ENCODE results near the gene C11orf98.
"Not testable (repeated sequence)": the region's sequence is repeated elsewhere in the genome, so short reads cannot be mapped to it uniquely, and the experiment has no call there.

Gene C11orf98

DNA sequence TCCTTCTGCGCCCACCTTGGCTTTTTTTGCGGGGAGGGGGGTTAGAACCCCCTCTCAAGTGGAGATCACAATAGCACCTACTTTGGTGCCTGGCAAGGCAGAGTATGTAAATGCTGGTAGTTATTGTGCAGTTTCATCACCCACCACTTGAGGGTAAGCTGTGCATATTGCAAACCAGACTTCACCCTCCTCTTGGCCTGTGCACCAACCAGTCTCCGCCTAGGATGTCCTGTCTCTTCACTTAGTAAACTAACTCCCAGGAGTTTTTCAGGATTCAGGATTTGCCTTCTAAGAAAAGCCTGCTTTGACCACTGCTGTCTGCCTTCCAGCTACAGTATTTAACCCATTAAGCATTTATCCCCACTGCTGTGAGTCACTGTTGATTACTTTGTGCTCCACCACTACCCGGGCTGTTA, 15.8 kb upstream of the C11orf98 start:
- DNase-seq = peak; percentile 33

DNA sequence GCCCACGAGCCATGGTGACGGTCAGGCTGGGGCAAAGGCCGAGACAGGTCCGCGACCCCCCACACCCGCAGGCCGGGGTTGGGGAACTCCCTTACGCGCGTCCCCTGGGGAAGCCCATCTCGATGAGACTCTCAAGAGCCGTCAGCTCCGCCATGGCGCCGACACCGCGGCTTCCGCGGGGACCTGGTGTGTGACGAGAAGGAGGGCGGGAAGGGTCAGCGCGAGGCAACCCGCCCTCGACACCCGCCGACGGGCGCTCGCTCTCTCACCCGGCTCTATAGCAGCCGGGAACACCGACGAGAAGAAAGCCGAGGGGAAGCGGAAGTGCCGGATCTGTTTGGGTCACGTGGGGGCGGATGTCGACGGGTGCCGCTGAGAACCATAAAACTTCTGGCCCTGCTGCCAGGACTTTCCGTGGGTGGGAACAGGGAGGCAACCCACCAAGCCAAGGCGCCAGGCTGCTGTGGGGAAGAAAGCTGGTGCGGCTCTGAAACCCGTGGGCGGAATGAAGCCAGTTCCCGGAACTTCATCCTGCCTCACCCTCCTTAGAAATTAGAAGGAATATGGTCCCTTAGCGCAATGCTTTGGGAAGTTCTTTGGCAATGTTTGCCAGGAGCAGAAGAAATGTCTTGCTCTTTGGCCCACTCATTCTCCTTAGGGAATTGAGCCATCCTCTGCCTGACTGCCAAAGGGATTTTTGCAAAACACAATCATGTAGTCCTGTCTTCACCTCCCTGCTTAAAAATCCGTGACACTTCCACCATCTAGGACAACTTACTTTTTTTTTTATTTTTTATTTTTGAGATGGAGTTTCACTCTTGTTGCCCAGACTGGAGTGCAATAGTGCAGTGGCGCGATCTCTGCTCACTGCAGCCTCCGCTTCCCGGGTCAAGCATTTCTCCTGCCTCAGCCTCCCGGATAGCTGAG, 14.0 kb upstream of the C11orf98 start, which contains the start of gene UBXN1:
Gene UBXN1 (minus strand): TSS at position 304 of the 927 bp plus-strand sequence. CDS start 150 bp downstream, at position 154.
- DNase-seq = peak; percentile 88

DNA sequence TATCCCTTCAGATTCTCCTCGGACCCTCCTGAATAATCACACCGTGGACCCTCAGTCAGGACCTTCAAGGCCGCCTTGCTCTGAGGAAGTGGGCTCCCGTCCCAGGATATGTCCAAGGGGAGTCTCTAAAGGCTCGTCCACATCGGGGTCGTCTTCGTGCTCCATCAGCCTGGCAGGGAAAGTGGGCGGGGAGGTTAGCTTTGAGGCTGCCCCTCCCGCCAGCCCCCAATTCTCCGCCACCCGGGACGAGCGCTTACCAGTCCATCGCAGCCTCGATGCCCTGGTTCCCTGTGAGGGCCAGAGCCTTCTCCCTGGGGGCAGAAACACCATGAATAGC, 13.4 kb upstream of the C11orf98 start:
- DNase-seq = no peak

DNA sequence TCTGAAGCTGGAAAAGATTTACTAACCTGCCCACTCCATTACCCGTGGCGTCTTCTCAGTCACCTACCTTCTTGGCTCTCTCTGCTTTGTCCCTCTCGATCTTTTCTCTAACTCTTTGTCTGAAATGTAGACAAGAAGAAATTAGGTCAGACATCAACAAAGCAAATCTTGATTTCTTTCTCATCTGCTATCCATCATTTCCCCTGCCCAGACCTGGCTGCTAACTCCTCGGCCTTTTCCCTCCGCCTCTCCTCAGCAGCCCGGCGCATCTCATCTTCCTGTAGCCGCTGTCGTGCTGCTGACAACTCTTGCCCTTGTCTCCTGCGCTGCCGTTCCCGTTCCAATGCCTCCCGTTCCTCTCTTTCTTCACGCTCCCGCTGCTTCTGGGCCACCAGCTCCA, 12.7 kb upstream of the C11orf98 start:
- DNase-seq = no peak

DNA sequence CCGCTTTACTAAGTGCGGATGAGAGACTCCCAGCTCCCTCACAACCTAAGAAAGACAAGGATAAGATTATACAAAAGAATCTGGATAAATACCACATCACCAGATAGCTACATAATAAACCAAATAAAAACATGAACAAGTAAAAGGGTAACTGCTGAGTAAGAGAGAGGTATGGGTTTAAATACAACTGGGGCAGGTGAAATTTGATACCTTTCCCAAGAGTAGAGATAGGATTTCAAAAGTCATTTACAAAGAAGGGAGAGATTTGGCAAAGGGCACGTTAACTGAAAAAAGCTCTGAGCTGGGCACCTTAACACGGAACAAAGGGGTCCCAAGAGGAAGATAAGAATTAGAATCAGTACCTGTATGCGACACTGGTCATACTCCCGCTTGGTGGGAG, 12.1 kb upstream of the C11orf98 start:
- DNase-seq = no peak

DNA sequence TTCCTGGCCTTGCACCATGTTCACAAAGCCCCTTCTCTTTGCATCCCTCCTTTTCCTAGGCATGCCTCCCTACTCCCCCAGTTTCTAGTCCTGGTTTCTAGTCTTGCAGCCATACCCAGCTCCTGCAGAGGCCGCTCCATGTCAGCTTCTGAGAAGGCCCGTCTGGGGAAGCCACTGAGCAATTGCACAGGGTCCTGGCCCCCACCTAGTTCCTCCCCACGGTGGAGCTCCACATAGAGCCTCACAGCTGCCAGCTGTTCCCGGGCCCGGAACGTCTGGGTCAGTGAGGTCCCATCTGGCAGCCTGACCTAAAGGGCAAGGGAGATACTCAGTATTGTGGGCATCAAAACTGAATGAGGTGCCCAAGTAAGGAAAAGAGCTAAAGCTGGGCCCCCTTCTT, 11.7 kb upstream of the C11orf98 start:
- no peak for DNase-seq

DNA sequence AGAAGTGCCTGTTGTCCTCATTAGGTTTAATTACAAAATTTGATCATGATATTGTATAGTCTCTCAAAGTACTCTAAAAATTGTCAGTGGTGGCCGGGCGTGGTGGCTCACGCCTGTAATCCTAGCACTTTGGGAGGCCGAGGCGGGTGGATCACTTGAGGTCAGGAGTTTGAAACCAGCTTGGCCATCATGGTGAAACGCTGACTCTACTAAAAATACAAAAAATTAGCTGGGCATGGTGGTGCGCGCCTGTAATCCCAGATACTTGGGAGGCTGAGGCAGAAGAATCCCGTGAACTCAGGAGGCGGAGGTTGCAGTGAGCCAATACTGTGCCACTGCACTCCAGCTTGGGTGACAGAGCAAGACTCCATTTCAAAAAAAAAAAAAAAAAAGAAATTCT, 10.4 kb upstream of the C11orf98 start:
- not testable (repeated sequence) for DNase-seq

DNA sequence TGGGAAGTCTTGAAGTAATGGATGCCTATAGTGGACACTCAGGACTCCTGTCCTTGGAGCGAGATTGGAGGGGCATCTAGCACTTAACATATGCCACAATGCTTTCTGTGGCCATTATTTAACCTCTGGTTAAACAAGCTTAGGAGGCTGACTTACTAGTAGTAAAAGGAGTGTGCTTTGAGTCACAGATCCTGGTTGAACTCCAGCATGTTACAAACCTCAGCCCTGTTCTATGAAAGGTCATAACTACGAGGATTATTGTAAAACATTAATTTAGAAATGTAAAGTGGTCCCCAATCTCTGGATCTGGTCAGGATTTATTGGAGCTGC, 8.2 kb upstream of the C11orf98 start:
- DNase-seq = no peak

DNA sequence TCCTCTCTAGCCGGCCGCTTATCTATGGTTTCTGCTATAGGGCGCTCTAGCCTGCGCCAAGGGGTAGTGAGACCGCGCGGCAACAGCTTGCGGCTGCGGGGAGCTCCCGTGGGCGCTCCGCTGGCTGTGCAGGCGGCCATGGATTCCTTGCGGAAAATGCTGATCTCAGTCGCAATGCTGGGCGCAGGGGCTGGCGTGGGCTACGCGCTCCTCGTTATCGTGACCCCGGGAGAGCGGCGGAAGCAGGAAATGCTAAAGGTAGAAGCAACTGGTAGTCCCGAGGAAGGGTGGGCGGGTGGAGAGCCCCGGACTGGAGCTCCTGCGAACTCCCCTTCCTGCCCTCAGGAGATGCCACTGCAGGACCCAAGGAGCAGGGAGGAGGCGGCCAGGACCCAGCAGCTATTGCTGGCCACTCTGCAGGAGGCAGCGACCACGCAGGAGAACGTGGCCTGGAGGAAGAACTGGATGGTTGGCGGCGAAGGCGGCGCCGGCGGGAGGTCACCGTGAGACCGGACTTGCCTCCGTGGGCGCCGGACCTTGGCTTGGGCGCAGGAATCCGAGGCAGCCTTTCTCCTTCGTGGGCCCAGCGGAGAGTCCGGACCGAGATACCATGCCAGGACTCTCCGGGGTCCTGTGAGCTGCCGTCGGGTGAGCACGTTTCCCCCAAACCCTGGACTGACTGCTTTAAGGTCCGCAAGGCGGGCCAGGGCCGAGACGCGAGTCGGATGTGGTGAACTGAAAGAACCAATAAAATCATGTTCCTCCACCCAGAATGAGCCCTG, 6.8 kb upstream of the C11orf98 start, which contains the start of the genes LBHD1 and UQCC3:
Gene LBHD1 (minus strand): TSS at position 660 of the 782 bp plus-strand sequence. CDS start 2,236 bp downstream, outside the sequence.
Gene UQCC3 (plus strand): TSS at position 66 of the 782 bp plus-strand sequence. CDS start 73 bp downstream, at position 139.
- DNase-seq = peak; percentile 86

DNA sequence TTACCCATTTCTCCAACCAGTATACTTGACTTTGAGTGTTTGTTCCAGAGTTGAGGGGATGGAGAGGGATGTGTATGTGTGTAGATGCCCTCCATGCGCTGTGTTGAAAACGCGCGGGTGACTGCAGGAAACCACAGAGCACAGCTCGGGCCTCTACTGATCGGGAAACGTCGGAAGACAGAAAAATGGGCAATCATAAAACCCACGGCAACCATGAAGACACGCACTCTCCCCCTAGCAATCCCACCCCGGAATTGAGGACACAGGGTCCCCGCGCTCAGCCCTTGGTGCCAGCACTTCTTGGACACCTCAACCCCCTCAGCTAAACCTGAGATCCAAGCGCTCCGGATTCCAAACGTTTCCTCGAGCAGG, 6.2 kb upstream of the C11orf98 start:
- no peak for DNase-seq

DNA sequence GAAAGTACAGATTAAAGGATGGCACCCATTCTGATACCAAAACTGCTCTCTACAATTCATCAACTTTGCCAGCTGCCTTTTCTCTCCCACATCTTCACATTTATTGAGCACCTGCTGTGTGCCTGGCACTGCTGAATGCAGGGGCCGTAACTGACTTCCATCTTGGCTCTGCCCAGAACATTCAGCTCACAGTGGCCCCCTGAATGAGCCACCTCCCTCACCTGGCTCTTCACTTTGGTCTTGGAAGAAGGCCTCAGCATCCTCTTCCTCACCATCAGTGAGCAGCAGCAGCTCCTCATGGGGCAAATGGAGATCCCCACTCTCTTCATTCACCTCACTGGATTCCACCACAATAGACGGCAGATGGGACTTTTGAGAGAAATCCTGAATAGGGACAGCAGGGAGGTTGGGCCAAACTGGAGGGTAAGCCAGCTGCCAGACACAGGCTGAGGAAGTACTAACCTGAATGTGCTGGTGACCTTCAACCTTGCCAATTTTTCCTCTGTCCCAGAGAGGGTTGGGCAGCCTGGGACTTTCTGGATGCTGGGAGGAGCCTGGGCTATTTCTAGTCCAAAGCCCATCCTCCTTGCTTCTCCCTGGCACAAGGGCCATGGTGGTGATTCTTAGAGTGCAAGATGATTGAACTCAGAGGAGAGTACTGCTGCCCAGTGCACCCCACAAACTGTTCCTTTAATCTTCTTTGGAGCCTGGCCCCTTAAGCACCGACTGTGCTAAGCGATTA, 4.6 kb upstream of the C11orf98 start:
- no peak for DNase-seq

DNA sequence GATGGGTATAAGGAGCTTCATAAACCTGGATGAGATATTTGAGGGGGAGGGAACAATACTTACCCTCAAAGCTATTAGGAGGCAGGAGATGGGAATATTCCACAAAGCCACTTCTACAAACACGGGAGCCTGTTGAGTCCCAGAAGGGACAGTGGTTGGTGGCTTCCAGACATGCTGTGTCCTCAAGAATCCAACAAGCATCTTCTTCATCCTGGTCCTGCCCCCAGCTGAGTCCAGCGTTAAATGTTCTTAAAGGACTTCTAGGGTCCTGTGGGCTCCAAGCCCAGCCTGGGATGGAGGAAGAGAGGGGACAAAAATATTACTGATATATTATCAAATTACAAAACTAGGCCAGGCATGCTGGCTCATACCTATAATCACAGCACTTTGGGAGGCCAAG, 2.5 kb upstream of the C11orf98 start:
- DNase-seq = no peak

DNA sequence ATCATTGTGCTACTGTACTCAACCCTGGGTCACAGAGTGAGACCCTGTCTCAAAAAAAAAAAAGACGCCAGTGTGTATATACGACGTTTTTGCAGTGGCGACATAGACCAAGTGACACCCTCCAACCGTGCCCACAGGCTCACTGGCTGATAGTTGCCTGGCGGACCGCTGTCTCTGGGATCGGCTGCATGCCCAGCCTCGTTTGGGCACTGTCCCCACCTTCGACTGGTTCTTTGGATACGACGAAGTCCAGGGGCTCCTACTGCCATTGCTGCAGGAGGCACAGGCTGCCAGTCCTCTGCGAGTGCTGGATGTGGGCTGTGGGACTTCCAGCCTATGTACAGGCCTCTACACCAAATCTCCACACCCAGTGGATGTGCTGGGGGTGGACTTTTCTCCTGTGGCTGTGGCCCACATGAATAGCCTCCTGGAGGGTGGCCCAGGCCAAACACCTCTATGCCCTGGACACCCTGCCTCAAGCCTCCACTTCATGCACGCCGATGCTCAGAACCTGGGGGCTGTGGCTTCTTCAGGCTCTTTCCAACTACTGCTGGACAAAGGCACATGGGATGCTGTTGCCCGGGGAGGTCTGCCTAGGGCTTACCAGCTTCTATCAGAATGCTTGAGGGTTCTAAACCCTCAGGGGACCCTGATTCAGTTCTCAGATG, 1.4 kb upstream of the C11orf98 start:
- DNase-seq = no peak

DNA sequence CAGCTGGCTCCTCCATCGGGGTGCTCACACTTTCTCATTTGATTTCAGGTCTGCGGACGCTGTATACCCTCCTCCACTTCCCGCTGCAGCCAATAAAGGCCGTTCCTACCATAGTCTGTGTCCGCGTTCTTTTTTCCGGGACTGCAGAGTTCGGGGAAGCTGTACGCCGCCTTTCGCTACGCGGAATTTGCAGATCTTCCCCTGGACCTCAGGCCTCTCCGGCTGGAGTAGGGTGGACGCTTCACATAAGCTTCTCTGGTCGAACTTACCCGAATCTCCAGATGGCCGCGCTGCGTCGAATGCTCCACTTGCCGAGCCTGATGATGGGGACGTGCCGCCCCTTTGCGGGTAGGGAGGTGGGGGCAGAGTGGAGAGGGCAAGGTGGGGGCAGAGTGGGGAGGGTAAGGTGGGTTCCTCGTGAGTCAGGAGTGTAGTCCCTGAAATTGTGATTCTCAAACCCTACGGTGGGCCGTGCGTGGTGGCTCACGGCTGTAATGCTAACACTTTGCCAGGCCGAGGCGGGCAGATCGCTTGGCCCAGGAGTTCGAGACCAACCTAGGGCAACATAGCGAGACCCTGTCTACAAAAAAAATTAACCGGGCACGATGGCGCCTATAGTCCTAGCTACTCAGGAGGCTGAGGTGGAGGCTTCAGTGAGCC, 719 bp upstream of the C11orf98 start:
- peak; percentile 71 for DNase-seq

DNA sequence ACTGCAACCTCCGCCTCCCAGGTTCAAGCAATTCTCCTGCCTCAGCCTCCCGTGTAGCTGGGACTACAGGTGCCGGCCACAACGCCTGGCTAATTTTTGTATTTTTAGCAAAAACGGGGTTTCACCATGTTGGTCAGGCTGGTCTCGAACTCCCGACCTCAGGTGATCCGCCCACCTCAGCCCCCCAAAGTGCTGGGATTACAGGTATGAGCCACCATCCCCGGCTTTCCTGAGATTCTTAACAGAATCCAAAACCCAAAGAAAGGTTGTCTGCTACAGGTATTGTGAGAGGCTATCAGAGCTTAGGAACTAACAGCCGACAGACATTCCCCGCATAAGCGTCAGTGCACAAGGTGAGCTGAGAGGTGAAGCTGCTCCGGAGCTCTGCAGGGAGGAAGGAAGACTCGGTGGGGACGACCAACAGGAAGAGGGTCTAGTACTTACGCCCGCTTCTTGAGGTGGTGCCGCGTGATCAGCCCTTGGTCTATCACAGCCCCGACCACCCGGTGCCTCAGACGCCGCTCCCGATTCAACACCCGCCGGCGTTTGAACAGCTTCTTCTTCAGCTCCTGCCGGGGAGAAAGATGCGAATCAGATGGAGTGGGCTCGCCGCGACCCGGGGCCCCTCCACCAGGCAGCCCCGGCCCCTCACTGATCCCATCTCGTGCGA, 470 bp downstream of the C11orf98 start:
- DNase-seq = peak; percentile 53

DNA sequence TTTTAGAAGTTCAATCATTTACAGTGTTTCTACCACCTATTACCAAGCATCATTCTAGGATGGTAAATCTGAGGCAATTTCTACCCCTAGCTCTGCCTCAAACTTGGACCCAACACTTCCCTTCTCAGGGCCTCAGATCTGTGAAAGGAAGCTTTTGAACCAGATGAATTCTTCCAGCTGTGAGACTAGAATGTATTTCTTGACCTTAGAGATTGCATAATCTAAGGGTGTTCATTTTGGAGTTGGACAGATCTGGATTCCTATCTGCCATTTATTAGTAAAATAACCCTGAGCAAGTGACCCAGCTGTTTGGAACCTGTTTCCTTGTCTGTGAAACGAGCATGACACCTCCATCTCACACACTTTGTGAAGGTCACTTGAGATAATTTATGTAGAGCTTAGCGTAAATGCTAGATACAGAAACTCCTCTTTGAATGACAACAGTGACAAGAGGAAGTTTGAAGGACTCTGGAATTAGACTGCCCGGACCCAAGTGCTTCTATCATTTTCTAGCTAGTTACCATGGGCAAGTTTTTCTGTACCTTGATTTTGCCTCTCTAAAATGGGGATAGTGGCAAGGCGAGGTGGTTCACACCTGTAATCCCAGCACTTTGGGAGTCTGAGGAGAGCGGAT, 8.1 kb downstream of the C11orf98 start:
- no peak for DNase-seq

DNA sequence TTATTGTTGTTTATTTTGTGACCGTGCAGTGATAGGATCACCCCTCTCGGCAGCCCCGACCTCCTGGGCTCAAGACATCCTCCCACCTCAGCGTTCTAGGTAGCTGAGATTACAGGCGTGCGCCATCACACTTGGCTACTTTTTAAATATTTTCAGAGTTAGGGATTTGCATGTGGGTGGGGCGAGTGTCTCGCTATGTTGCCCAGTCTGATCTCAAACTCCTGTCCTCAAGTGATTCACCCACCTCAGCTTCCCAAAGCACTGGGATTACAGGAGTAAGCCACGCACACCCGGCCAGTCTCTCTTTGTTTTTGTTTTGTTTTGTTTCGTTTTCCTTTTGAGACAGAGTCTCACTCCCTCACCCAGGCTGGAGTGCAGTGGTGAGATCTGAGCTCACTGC, 10.7 kb downstream of the C11orf98 start:
- no peak for DNase-seq

DNA sequence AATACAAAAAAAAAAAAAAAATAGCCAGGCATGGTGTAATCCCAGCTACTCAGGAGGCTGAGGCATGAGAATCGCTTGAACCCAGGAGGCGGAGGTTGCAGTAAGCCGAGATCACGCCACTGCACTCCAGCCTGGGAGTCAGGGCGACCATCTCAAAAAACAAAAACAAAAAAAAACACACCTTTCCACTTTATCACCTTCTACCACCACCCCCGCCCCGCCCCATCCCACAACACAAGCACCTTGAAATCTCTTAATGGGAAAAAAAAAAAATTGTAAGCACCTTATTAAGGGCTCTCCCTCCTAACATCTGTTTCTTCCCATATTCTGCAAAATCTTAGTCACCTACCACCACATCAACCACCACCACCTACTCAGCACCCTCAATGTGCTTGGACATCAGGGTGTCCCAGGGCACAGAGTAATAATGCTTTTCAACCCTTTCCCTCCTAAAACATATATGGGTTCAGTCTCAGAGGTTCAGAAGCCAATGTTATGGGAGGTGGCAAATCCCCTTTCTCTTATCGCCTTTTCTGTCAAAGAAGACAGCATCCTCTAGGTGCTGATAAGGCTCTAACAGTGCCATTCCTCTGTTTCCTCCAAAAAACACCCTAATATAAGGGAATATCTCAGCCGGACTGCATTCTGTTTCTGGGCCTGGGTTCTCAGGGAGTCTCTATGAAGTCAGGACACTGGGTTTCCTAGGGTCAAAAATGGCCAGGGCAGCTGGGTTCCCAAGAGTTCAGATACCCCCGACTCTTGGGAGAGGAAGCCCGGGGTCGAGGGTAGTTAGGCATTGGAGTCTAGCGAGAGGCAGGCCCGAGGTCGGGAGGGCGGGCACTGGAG, 12.6 kb downstream of the C11orf98 start:
- no peak for DNase-seq

DNA sequence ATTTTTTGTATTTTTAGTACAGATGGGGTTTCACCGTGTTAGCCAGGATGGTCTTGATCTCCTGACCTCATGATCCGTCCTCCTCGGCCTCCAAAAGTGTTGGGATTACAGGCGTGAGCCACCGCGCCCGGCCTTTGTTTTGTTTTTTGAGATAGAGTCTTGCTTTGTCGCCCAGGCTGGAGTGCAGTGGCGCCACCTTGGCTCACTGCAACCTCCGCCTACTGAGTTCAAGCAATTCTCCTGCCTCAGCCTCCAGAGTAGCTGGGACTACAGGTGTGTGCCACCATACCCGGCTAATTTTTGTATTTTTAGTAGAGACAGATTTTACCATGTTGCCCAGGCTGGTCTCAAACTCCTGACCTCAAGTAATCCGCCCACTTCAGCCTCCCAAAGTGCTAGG, 14.7 kb downstream of the C11orf98 start:
- DNase-seq = not testable (repeated sequence)

DNA sequence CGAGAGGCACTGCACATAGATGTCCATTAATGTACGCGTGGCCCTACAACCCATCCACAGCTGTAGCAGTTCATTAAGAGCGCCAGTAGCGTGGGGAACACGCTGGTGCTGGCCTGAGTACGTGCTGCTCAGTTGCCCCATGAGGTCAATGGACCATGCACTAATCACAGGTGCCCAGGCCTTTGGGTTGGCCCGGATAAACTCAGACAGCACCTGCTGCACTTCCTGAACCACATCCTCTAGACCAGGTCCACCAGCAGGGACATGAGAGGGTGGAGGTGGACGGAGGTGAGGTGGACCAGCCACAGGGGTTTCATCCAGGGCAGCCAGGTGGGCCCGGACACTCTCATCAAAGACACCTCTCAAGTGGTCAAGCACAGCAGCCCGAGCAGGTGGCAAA, 15.5 kb downstream of the C11orf98 start:
- no peak for DNase-seq

Data from activated naive CD4-positive, alpha-beta T cell treated with Interleukin-2 at 50 U/mL for 16 hours (primary cell).